ENCODE data around the gene DOCK2. TPM values are rescaled to one million over a fixed set of nuclear protein-coding genes. Genes with fewer than 3 reads are reported as not detected.

The DOCK2 gene
- polyA plus RNA-seq, 1 donor (not counting 4 experiments of a cell fraction or from before 2014, with no cell fraction given): 0.21 TPM

DNA sequence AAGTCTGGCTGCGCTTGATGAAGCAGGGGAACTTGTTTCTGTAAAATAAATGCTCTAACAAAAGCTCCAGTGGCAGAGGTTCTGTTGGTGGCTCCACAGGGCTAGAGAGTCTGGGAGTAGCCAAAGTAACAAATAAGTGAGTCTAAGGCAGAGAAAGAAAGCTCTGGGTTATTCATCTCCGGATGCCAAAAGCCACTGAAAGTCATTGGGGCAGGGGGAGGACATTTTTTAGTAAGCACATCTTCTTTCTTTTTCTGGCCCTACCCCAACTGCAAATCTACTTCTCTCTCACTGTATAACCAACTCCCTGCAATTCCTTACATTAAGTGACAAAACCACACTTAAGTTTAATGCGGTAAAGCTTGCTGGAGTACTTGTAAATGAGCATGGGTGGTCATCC lies 201.6 kb downstream of the DOCK2 start:
- FAIRE-seq: no peak
- no peaks in the 10 kb centered on the region for H3K27me3 ChIP-seq (ENCODE audit: control insufficient read depth, extremely low read depth, insufficient read depth, low read length)

DNA sequence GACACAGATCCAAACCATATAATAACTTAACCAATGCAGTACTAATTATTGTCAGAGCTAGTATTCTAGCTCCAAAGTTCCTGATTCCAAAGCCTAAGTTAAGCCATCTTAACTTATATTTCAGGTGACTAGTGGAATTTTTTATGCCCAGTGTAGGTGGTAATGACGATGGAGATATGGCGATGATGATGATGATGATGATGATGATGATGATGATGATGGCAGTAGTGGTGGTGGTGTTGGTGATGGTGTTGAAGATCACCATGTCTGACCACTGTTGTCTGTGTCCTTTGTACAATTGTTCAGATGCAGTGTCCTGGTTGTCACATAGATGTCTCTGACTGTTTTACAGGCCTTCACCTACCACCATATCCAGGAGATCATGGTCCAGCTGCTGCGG lies 203.3 kb downstream of the DOCK2 start:
- Histone ChIP-seq H3K4me3 (ENCODE audit: control insufficient read depth in 2 of 3, extremely low read depth in 1 of 3, insufficient read depth in 2 of 3, low read depth in 1 of 3, low read length in 3 of 3) (no peak overlapping the region), H3K4me2 (ENCODE audit: control insufficient read depth, extremely low read depth, insufficient read depth, low read depth, low read length) (no peak overlapping the region), H3K9me3 (ENCODE audit: control insufficient read depth, low read depth, low read length) (no peaks in the 10 kb centered on the region), H3K27ac (ENCODE audit: control insufficient read depth, insufficient read depth, low read length) (no peak overlapping the region), H3K79me2 (ENCODE audit: control insufficient read depth, insufficient read depth, low read length) (no peaks in the 10 kb centered on the region), H3K36me3 (ENCODE audit: control insufficient read depth in 2 of 2, extremely low read depth in 1 of 2, insufficient read depth in 2 of 2, low read length in 2 of 2) (no peaks in the 10 kb centered on the region), H3K4me1 (ENCODE audit: control insufficient read depth, extremely low read depth, insufficient read depth, low read length) (no peaks in the 10 kb centered on the region), H2AFZ (ENCODE audit: control insufficient read depth, low read length) (no peak overlapping the region), H3K27me3 (ENCODE audit: control insufficient read depth, extremely low read depth, insufficient read depth, low read length) (no peaks in the 10 kb centered on the region), H3K9ac (ENCODE audit: control insufficient read depth, extremely low read depth, insufficient read depth, low read length) (no peak overlapping the region), H3K9me1 (ENCODE audit: control insufficient read depth, extremely low read depth, insufficient read depth, low read length) (no peaks in the 10 kb centered on the region), H4K20me1 (ENCODE audit: control insufficient read depth, extremely low read depth, insufficient read depth, low read length) (no peaks in the 10 kb centered on the region)
- no peak for TF ChIP-seq EZH2 (IDR thresholded peaks at IDR 0.05; ENCODE audit: low read length)
- TF ChIP-seq, protein P1, sequence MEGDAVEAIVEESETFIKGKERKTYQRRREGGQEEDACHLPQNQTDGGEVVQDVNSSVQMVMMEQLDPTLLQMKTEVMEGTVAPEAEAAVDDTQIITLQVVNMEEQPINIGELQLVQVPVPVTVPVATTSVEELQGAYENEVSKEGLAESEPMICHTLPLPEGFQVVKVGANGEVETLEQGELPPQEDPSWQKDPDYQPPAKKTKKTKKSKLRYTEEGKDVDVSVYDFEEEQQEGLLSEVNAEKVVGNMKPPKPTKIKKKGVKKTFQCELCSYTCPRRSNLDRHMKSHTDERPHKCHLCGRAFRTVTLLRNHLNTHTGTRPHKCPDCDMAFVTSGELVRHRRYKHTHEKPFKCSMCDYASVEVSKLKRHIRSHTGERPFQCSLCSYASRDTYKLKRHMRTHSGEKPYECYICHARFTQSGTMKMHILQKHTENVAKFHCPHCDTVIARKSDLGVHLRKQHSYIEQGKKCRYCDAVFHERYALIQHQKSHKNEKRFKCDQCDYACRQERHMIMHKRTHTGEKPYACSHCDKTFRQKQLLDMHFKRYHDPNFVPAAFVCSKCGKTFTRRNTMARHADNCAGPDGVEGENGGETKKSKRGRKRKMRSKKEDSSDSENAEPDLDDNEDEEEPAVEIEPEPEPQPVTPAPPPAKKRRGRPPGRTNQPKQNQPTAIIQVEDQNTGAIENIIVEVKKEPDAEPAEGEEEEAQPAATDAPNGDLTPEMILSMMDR (optimal IDR thresholded peaks at IDR 0.05 in 1 of 3, IDR thresholded peaks at IDR 0.05 in 1 of 3, conservative IDR thresholded peaks at IDR 0.05 in 1 of 3; ENCODE audit: extremely low read depth in 1 of 3, insufficient read depth in 2 of 3, low read length in 3 of 3): no peak
- FAIRE-seq (no peak), DNase-seq (ENCODE audit: low read depth, low spot score) (no peak)
- dilution Hi-C loops (cut with MboI; ENCODE audit: extremely low pct_ligation_motif_present, low sequenced_read_pairs): no loop called here

More for the DNA sequence above, 201.6 kb downstream of the DOCK2 start:
- Histone ChIP-seq H3K27ac (ENCODE audit: control insufficient read depth, insufficient read depth, low read length) (no peak overlapping the region), H3K79me2 (ENCODE audit: control insufficient read depth, insufficient read depth, low read length) (no peaks in the 10 kb centered on the region), H3K9ac (ENCODE audit: control insufficient read depth, extremely low read depth, insufficient read depth, low read length) (no peak overlapping the region), H3K4me2 (ENCODE audit: control insufficient read depth, extremely low read depth, insufficient read depth, low read depth, low read length) (no peak overlapping the region), H3K36me3 (ENCODE audit: control insufficient read depth in 2 of 2, extremely low read depth in 1 of 2, insufficient read depth in 2 of 2, low read length in 2 of 2) (no peaks in the 10 kb centered on the region), H3K4me1 (ENCODE audit: control insufficient read depth, extremely low read depth, insufficient read depth, low read length) (no peaks in the 10 kb centered on the region), H2AFZ (ENCODE audit: control insufficient read depth, low read length) (no peak overlapping the region), H3K9me1 (ENCODE audit: control insufficient read depth, extremely low read depth, insufficient read depth, low read length) (no peaks in the 10 kb centered on the region), H4K20me1 (ENCODE audit: control insufficient read depth, extremely low read depth, insufficient read depth, low read length) (no peaks in the 10 kb centered on the region), H3K4me3 (ENCODE audit: control insufficient read depth in 2 of 3, extremely low read depth in 1 of 3, insufficient read depth in 2 of 3, low read depth in 1 of 3, low read length in 3 of 3) (no peak overlapping the region), H3K9me3 (ENCODE audit: control insufficient read depth, low read depth, low read length) (no peaks in the 10 kb centered on the region)
- DNase-seq (ENCODE audit: low read depth, low spot score): no peak
- no peak for TF ChIP-seq EZH2 (IDR thresholded peaks at IDR 0.05; ENCODE audit: low read length)
- TF ChIP-seq, protein P1 (optimal IDR thresholded peaks at IDR 0.05 in 1 of 3, IDR thresholded peaks at IDR 0.05 in 1 of 3, conservative IDR thresholded peaks at IDR 0.05 in 1 of 3; ENCODE audit: extremely low read depth in 1 of 3, insufficient read depth in 2 of 3, low read length in 3 of 3): no peak
- dilution Hi-C loops (cut with MboI; ENCODE audit: extremely low pct_ligation_motif_present, low sequenced_read_pairs): no loop called here

Data from keratinocyte (primary cell).